ENCODE data around the gene KIAA0513.
A peak's percentile ranks its signal among the peaks of the same experiment; 100 is the strongest.

KIAA0513 gene

GRCh38 chr16:85005285-85006069 is 22.1 kb upstream of the KIAA0513 start:
- no peak for DNase-seq (ENCODE audit: low read depth)

DNA sequence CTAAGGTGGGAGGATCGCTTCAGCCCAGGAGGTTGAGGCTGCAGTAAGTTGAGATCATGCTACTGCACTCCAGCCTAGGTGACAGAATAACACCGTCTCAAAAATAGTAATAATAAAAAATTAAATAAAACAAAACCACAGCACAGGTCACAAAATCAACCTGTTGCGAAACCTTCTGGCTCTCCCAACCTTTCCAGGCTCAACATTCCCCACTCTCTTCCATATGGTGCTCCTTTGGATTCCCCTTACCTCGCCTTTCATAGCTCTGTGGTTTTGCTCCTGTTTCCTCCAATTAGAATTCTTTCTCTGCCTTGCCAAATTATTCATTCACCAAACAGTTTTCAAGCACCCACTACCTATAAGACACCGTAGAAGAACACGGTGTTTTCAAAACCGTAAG is 21.0 kb upstream of the KIAA0513 start:
- no peak for DNase-seq (ENCODE audit: low read depth)

GRCh38 chr16:85007496-85008214 is 19.9 kb upstream of the KIAA0513 start:
- no peak for DNase-seq (ENCODE audit: low read depth)

DNA sequence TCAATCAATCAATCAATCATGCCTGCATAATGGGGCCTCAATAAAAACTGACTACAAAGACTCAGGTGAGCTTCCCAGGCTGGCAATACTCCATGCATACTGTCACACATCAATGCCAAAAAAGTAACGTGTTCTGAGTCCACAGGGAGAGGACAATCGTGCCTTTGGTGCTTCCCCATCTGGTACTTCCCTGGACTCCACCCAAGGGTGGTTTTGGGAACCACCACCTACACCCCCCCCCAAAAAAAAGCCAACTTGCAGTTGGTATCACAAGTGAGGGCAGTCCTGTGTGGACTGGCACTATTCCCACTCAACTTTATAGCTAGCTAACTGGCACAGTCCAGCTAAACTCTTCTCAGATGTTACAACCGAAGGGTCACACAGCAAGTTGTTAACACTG is 19.3 kb upstream of the KIAA0513 start:
- no peak for DNase-seq (ENCODE audit: low read depth)

- no peak for DNase-seq (ENCODE audit: low read depth)
These were observed 17.1 kb upstream of the KIAA0513 start for GRCh38 chr16:85010446-85010930.

DNA sequence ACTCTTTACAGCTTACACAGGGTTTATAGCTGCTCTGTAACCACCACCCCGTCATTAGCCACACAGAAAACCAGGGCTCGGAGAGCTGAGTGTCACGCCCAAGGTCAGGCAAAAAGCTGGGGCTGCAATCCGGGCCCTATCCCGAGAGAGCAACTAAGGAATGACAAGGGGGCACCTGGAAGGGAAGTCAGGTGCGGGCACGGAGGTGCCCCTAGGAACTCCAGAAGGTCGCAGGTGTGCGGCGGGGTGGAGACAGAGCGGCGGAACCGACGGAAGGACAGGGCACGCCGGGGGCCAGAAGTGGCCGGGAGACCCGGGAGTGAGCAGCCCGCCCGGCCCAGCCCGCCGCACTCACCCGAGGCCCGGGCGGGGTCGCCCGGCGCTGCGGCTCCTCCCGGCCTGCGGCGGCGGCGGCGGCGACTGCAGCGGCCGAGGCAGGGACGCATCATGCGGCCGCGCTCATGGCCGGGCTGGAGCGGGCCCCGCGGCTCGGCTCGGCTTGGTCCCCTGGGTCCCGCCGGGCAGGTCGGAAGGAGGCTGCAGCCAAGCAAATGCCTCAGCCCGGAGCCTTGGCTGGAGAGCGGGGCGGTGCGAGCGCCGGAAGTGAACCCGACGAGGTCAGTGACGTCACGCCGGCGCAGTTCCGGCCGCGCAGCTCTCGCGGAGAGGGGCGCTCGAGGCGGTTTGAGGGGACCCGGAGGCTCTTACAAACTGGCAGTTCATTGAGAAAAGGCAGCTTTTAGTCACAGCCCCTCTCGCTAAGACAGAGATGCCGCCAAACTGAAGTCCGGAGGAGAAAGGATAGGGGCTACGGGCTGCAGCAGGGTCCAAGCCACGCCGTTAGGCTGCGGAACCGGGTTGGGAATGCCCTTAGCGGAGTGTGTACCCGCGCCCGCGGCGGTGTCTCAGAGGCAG is 16.4 kb upstream of the KIAA0513 start, which contains the start of gene ZDHHC7:
TSS of gene ZDHHC7 (minus strand) at position 605 of the 915 bp plus-strand sequence. CDS start 20,917 bp downstream, outside the sequence.
- peak; percentile 81 for DNase-seq (ENCODE audit: low read depth)

- no peak for DNase-seq (ENCODE audit: low read depth)
These were observed 15.7 kb upstream of the KIAA0513 start for GRCh38 chr16:85011846-85012284.

GRCh38 chr16:85014311-85014710 is 13.3 kb upstream of the KIAA0513 start:
- DNase-seq (ENCODE audit: low read depth): no peak

- no peak for DNase-seq (ENCODE audit: low read depth)
These were observed 12.0 kb upstream of the KIAA0513 start for GRCh38 chr16:85015481-85016187.

DNA sequence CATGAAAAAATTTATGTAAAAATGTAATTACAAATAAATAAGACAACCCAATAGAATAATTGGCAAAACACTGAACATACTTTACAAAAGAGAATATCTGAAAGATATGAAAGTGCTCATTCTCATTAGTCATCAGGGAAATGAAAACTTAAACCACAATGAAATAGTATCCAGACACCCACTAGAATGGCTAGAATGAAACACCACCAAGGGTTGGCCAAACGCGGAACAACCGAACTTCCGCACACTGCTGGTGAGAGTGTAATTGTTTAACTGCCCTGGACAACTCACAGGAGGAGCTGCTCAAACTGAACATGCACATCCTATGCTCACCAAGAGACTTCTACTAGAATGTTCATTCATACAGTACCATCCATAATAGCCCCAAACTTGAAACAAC is 10.4 kb upstream of the KIAA0513 start:
- peak; percentile 3 for DNase-seq (ENCODE audit: low read depth)

DNA sequence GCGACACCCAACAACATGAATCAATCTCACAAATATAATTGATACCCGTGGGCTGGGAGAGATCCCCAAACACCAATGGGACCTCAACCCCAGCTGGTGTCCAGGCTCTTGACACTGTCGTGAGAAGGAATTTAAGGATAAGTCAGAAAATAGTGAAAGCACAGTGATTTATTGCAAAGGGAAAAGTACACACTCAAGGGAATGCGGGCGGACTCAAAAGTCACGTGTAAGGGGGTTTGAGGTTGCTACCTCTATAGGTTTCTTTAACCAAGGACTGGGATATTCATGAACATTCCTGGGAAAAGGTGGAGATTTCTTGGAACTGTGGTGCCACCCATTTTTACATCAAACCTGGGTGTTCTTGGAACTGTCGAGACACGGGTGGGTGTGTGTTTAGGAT is 10.0 kb upstream of the KIAA0513 start:
- DNase-seq (ENCODE audit: low read depth): no peak

DNA sequence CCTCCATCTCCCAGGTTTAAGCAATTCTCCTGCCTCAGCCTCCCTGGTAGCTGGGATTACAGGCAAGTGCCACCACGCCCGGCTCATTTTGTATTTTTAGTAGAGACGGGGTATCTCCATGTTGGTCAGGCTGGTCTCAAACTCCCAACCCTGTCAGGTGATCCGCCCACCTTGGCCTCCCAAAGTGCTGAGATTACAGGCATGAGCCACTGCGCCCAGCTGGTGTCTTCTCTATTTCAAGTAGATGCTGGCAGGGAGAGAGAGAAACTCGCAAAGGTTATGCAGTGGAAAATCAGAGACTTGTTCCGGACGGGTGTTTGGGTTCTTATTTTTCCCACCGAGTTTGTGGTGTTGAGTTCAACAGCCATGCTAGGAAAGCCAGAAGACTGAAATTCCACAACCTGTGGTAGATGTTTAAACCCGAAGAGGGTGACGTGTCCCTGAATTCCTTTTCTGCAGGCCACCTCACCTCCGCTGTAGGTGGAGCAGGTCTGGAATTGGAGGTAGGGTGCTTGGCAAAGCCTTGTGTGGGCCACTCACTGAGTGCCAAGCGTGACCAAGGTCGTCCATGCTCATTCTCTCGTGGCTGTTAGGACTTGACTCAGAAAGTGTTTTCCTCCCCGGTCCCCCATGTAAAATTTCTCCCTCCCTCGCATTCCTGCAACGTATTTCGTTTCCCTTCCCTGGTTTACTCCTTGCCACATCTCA is 8.9 kb upstream of the KIAA0513 start:
- DNase-seq (ENCODE audit: low read depth): no peak

DNA sequence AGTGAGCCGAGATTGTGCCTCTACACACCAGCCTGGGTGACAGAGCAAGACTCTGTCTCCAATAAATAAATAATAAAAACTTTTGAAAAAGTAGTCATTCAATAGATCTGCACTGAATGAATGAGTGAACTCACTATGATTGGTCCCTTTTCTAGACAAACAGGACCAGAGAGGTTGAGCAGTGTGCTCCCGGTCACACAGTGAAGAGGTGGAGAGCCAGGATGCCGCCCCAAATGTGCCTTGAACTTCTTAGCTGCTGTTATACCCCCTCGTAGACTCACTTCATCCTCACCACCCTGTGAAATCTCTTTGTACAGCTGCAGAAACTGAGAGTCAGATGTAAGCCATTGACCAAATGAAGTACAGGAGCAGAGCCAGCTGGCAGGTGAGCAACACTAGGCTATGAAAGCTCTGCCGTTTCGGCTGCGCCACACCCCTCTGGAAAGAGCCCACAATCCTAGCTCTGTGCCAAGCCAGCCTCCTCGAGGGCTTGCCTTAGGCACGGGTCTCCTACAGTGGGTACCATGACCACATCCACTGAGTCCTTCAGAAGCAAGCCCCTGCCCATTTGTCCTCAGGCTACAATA is 7.8 kb upstream of the KIAA0513 start:
- no peak for DNase-seq (ENCODE audit: low read depth)

- no peak for DNase-seq (ENCODE audit: low read depth)
These were observed 1.6 kb upstream of the KIAA0513 start for GRCh38 chr16:85025781-85026653.

DNA sequence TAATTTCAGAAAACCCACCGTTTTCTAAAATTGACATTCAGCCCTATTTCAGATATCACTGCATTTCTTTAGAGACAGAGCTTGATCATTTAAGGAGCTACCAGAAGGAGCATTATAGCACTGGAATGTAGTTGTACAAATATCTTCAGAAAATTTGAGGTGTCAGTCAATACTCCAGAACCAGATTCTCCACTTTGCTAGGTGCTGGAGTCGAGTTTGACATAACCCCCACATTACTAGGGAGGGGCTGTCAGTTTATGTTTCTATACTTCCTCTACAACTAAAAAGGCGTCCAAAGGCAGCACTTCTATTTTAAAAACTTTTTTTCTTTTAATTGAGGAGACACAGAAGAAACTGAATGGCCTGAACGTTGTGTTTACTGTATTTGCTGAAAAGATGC is 892 bp upstream of the KIAA0513 start:
- no peak for DNase-seq (ENCODE audit: low read depth)

DNA sequence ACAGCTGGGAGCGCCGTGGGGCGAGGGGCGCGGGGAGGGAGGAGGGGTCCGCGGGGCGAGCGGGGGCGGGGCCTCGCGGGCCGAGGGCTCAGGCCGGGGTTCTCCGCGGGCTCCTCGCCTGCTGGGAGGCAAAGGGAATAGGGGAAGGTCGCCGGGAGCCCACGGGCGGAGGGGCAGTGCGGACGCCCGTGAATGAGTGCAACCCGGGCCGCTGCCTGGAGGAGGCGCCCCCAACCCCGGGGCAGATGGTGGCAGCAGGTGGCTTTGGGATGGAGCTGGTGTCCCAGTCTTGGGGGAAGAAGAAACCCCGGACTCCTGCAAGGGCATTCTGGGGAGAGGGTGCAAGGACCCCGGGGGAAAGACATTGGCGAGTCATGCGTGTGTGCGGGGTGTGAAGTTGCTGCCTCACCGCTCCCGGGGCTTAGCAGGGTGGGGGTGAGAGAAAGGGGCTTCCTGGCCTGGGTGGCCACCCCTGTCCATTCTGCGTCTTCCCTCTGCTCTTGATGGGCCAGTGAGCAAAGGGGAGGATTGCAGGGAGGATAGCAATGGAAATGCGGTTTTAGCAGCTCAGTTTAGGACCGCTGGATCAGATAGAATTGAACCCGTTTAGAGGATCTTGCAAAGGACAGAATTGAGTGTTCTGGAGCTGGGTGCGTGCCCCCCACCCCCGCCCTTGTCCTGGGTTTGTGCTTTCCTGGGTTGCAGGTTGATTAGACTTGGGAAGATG is 526 bp downstream of the KIAA0513 start:
- DNase-seq (ENCODE audit: low read depth): no peak

- peak; percentile 52 for DNase-seq (ENCODE audit: low read depth)
These were observed 1.3 kb downstream of the KIAA0513 start for GRCh38 chr16:85028685-85029407.

DNA sequence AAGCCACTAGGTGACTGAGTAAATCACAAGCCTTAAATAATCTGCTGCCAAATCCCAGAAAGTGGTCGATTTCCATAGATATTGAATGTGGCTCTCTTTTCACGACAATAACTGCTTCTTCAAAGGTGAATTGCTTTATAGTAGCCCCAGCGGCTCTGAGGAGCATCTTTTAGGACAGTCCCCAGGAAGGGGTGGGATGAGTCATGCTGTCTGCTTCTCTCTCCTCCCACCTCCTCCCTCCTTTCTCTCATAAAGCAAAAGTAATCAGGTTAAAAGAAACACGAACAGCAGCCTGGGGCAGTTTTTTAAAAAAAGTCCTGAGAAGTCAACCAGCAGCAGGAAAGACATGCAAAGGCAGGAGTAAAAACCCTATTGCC is 1.8 kb downstream of the KIAA0513 start:
- no peak for DNase-seq (ENCODE audit: low read depth)
